T-cell (primary cell): ENCODE results near the gene PTX4. TPM values are rescaled to one million over a fixed set of nuclear protein-coding genes. Genes with fewer than 3 reads are reported as not detected.

Experiments used
- ATAC-seq, 4 experiments: fragments of 200-7000 bp in 3 of 4; fragments of 150-1000 bp in 1 of 4; cut with Tn5 transposase; replicated peaks in 1 of 4; 1 replicate in 3 of 4; 2 replicates in 1 of 4; pipeline ENCODE4 v1.10.0; 2021; ENCODE audit warnings: moderate library complexity in 3 of 4, mild to moderate bottlenecking in 2 of 4, moderate number of reproducible peaks in 1 of 4
- CTCF ChIA-PET, 2 donors: fragments of 300-600 bp; sonication (Branson Sonifier 250); formaldehyde crosslinking; loops; one replicate each; lab custom pipeline; 2022; ENCODE audit warnings: antibody characterized with exemption in 2 of 2; lab: Charles Lee
- POLR2A ChIA-PET, 2 donors: fragments of 300-600 bp; sonication (Branson Sonifier 250); formaldehyde crosslinking; loops; one replicate each; lab custom pipeline; 2022; ENCODE audit warnings: antibody characterized with exemption in 2 of 2; lab: Charles Lee
- DNase-seq, 35 experiments: peaks; one replicate each; pipeline versions ENCODE4 v3.0.0 to v3.0.0-alpha.2; 2013 to 2023
- H3K27ac ChIP-seq: one replicate; pipeline ENCODE4 v1.5.1; 2013; ENCODE audit warnings: low read length
- H3K27me3 ChIP-seq, 2 experiments: replicated peaks in 1 of 2; 1 replicate in 1 of 2; 2 replicates in 1 of 2; pipeline versions ENCODE4 v1.6.1 to v1.7.0; 2013; ENCODE audit warnings: low read length in 1 of 2, mixed read lengths in 1 of 2; ENCODE audit not compliant: control insufficient read depth in 2 of 2, insufficient read depth in 2 of 2; ENCODE audit errors: extremely low read depth in 1 of 2
- H3K36me3 ChIP-seq, 2 donors: 1 replicate in 1 of 2; 2 replicates in 1 of 2; pipeline versions ENCODE4 v1.6.1 to v1.7.0; 2013; ENCODE audit warnings: low read length in 1 of 2; ENCODE audit not compliant: control insufficient read depth in 2 of 2, insufficient read depth in 1 of 2; ENCODE audit errors: extremely low read depth in 1 of 2
- H3K4me1 ChIP-seq, 2 experiments: 1 replicate in 1 of 2; 2 replicates in 1 of 2; pipeline versions ENCODE4 v1.6.1 to v1.7.0; 2013; ENCODE audit warnings: low read length in 2 of 2, mixed read lengths in 1 of 2; ENCODE audit not compliant: insufficient read depth in 2 of 2, control insufficient read depth in 1 of 2; ENCODE audit errors: extremely low read depth in 1 of 2
- H3K4me3 ChIP-seq, 2 donors: 1 replicate in 1 of 2; 2 replicates in 1 of 2; pipeline versions ENCODE4 v1.5.1 to v1.7.0; 2013; ENCODE audit warnings: mild to moderate bottlenecking in 2 of 2, low read length in 1 of 2, moderate library complexity in 1 of 2; ENCODE audit not compliant: control insufficient read depth in 1 of 2; ENCODE audit errors: extremely low read depth in 1 of 2
- H3K9me3 ChIP-seq: 2 replicates; pipeline ENCODE4 v1.7.0; 2013
- H3K27ac Mint-ChIP-seq, 2 donors: one replicate each; pipeline ENCODE4 v1.8.0; 2020 to 2021; ENCODE audit warnings: mild to moderate bottlenecking in 2 of 2, mixed read lengths in 2 of 2
- H3K27me3 Mint-ChIP-seq, 2 donors: one replicate each; pipeline ENCODE4 v1.8.0; 2021 to 2022; ENCODE audit warnings: mixed read lengths in 2 of 2
- H3K36me3 Mint-ChIP-seq: one replicate; pipeline ENCODE4 v1.8.0; 2021; ENCODE audit warnings: mixed read lengths
- H3K4me1 Mint-ChIP-seq, 3 donors: one replicate each; pipeline ENCODE4 v1.8.0; 2020 to 2022; ENCODE audit warnings: mixed read lengths in 3 of 3, mild to moderate bottlenecking in 1 of 3
- H3K4me3 Mint-ChIP-seq, 3 donors: one replicate each; pipeline ENCODE4 v1.8.0; 2020 to 2022; ENCODE audit warnings: mild to moderate bottlenecking in 3 of 3, mixed read lengths in 3 of 3, moderate library complexity in 3 of 3
- H3K9me3 Mint-ChIP-seq, 3 donors: one replicate each; pipeline ENCODE4 v1.8.0; 2020 to 2022; ENCODE audit warnings: mixed read lengths in 3 of 3
- WGBS: methylation state at CpG from one replicate; pipeline ENCODE4 v1.1.5; 2013; ENCODE audit warnings: missing lambda C conversion rate; ENCODE audit not compliant: insufficient coverage; 5-methylcytosine and 5-hydroxymethylcytosine counted together
- total RNA-seq, 35 experiments: library from RNA in 6 of 35; stranded (reverse) in 6 of 35; fragments of 120-200 nt in 1 of 35; gene quantifications; one replicate each; pipeline versions ENCODE4 v1.2.1 to v1.2.4 and lab custom pipeline; 2013 to 2026

The PTX4 gene
- total RNA-seq, 5 donors from 2014 or later (not counting 1 experiment from before 2014, with no cell fraction given), result 0.26 TPM; not detected in 4

GRCh38 chr16:1502092-1503004 lies 13.6 kb upstream of the PTX4 start:
- DNase-seq, result no peak
- Histone ChIP-seq H3K36me3 (peaks cover 19 to 44% of the 10 kb centered on the region in 2 donors), H3K4me1 (no peaks in the 10 kb centered on the region), H3K9me3 (no peaks in the 10 kb centered on the region), H3K27ac (no peak overlapping the region), H3K4me3 (no peak overlapping the region), H3K27me3 (no peaks in the 10 kb centered on the region)
- Mint-ChIP-seq H3K4me3 (no peak overlapping the region), H3K27me3 (no peaks in the 10 kb centered on the region), H3K4me1 (peaks cover 0 to 8% (median 0%) of the 10 kb centered on the region in 3 donors), H3K36me3 (peaks cover 20% of the 10 kb centered on the region), H3K9me3 (no peaks in the 10 kb centered on the region), H3K27ac (no peak overlapping the region)
- no peak for ATAC-seq
- WGBS, result 93% methylated on average over 29 of the region's 42 CpGs
- ChIA-PET POLR2A (no interaction called here), CTCF (no interaction called here)

- no peaks in the 10 kb centered on the region for H3K9me3 ChIP-seq
- WGBS, result 99% methylated on average over 22 of the region's 23 CpGs
- no peak for ATAC-seq
- no peaks in the 10 kb centered on the region for H3K27me3 Mint-ChIP-seq
- no peak overlapping the region for H3K27ac Mint-ChIP-seq
- peaks cover 20% of the 10 kb centered on the region for H3K36me3 Mint-ChIP-seq
- no peaks in the 10 kb centered on the region for H3K9me3 Mint-ChIP-seq
- no peak overlapping the region for H3K27ac ChIP-seq
- no peak overlapping the region for H3K4me3 Mint-ChIP-seq
- peaks cover 0 to 8% (median 2%) of the 10 kb centered on the region in 3 donors for H3K4me1 Mint-ChIP-seq
- H3K27me3 ChIP-seq, result no peaks in the 10 kb centered on the region
- no peak overlapping the region for H3K4me3 ChIP-seq
- peaks cover 20 to 45% of the 10 kb centered on the region in 2 donors for H3K36me3 ChIP-seq
- CTCF ChIA-PET, result no interaction called here
- POLR2A ChIA-PET, result no interaction called here
- H3K4me1 ChIP-seq, result no peaks in the 10 kb centered on the region
- DNase-seq, result no peak
Measured at GRCh38 chr16:1501630-1502029, 12.9 kb upstream of the PTX4 start.

- no peak for DNase-seq
- Mint-ChIP-seq H3K4me3 (no peak overlapping the region), H3K36me3 (peaks cover 20% of the 10 kb centered on the region), H3K4me1 (peaks cover 0 to 8% (median 2%) of the 10 kb centered on the region in 3 donors), H3K9me3 (no peaks in the 10 kb centered on the region), H3K27ac (no peak overlapping the region), H3K27me3 (no peaks in the 10 kb centered on the region)
- no peaks in the 10 kb centered on the region for H3K9me3 ChIP-seq
- 96% methylated on average over 43 of the region's 44 CpGs for WGBS
- POLR2A ChIA-PET, result no interaction called here
- ATAC-seq, result no peak
- CTCF ChIA-PET, result no interaction called here
- no peak overlapping the region for H3K4me3 ChIP-seq
- H3K27me3 ChIP-seq, result no peaks in the 10 kb centered on the region
- no peaks in the 10 kb centered on the region for H3K4me1 ChIP-seq
- H3K27ac ChIP-seq, result no peak overlapping the region
- peaks cover 29 to 47% of the 10 kb centered on the region in 2 donors for H3K36me3 ChIP-seq
Measured at GRCh38 chr16:1500465-1501150, 11.9 kb upstream of the PTX4 start.

- Histone ChIP-seq H3K27me3 (no peaks in the 10 kb centered on the region), H3K9me3 (no peaks in the 10 kb centered on the region), H3K4me3 (no peak overlapping the region), H3K4me1 (peaks cover 0 to under 1% of the 10 kb centered on the region in 2 experiments), H3K36me3 (peaks cover 33 to 47% of the 10 kb centered on the region in 2 donors), H3K27ac (no peak overlapping the region)
- H3K27me3 Mint-ChIP-seq, result no peaks in the 10 kb centered on the region
- no peaks in the 10 kb centered on the region for H3K9me3 Mint-ChIP-seq
- POLR2A ChIA-PET, result no interaction called here
- DNase-seq, result no peak
- no peak overlapping the region for H3K27ac Mint-ChIP-seq
- H3K36me3 Mint-ChIP-seq, result peaks cover 20% of the 10 kb centered on the region
- CTCF ChIA-PET, result no interaction called here
- peaks cover under 1 to 8% (median 2%) of the 10 kb centered on the region in 3 donors for H3K4me1 Mint-ChIP-seq
- ATAC-seq, result no peak
- WGBS, result 93% methylated on average over 36 of the region's 36 CpGs
- H3K4me3 Mint-ChIP-seq, result no peak overlapping the region
Measured at GRCh38 chr16:1499756-1500464, 11.2 kb upstream of the PTX4 start.

GRCh38 chr16:1498899-1499676 lies 10.3 kb upstream of the PTX4 start:
- POLR2A ChIA-PET, result interaction anchor here in 1 of 2 donors (0.6 kb wide), 1 partner anchor 177 kb away, joined by 3 read pairs; no protein-coding TSS in a partner anchor
- H3K36me3 Mint-ChIP-seq, result peaks cover 20% of the 10 kb centered on the region
- ATAC-seq, result no peak
- no peaks in the 10 kb centered on the region for H3K9me3 ChIP-seq
- DNase-seq, result no peak
- WGBS, result 96% methylated on average over 23 of the region's 35 CpGs
- no peak overlapping the region for H3K27ac ChIP-seq
- peaks cover under 1 to 9% of the 10 kb centered on the region in 2 experiments for H3K4me1 ChIP-seq
- no peaks in the 10 kb centered on the region for H3K9me3 Mint-ChIP-seq
- H3K36me3 ChIP-seq, result peaks cover 37 to 53% of the 10 kb centered on the region in 2 donors
- H3K4me3 ChIP-seq, result no peak overlapping the region
- no peaks in the 10 kb centered on the region for H3K27me3 ChIP-seq
- H3K4me3 Mint-ChIP-seq, result no peak overlapping the region
- H3K27ac Mint-ChIP-seq, result no peak overlapping the region
- CTCF ChIA-PET, result no interaction called here
- peaks cover 2 to 8% (median 4%) of the 10 kb centered on the region in 3 donors for H3K4me1 Mint-ChIP-seq
- no peaks in the 10 kb centered on the region for H3K27me3 Mint-ChIP-seq
